ENCODE measurements around the gene GRWD1.

GRCh38 chr19:48496959-48497727, 51.4 kb downstream of the GRWD1 start:
- TF ChIP-seq USF2 (IDR thresholded peaks at IDR 0.05; ENCODE audit: low read depth, low read length): no peak
- no peak for TF ChIP-seq CTCF (conservative IDR thresholded peaks at IDR 0.05; ENCODE audit: low read depth, low read length)
- no peak for TF ChIP-seq POLR2A (IDR thresholded peaks at IDR 0.05; ENCODE audit: low read depth, low read length)
- TF ChIP-seq RCOR1 (IDR thresholded peaks at IDR 0.05; ENCODE audit: insufficient replicate concordance, low read length): no peak
- no peak for TF ChIP-seq CEBPB (IDR thresholded peaks at IDR 0.05; ENCODE audit: low read depth, low read length)
- no peak for TF ChIP-seq MXI1 (IDR thresholded peaks at IDR 0.05; ENCODE audit: borderline replicate concordance, low read depth, low read length)
- no peak for TF ChIP-seq NFE2L2 (IDR thresholded peaks at IDR 0.05; ENCODE audit: low read depth, low read length)
- no peak for TF ChIP-seq BHLHE40 (IDR thresholded peaks at IDR 0.05; ENCODE audit: low read depth, low read length)
- no peak for TF ChIP-seq RFX5 (IDR thresholded peaks at IDR 0.05; ENCODE audit: low read depth, low read length)
- no peak for TF ChIP-seq SMC3 (IDR thresholded peaks at IDR 0.05; ENCODE audit: low read depth, low read length)
- no peak for TF ChIP-seq FOS (IDR thresholded peaks at IDR 0.05; ENCODE audit: low read depth, low read length)
- TF ChIP-seq MAZ (IDR thresholded peaks at IDR 0.05; ENCODE audit: borderline replicate concordance, low read depth, low read length): no peak
- TF ChIP-seq MAFK (IDR thresholded peaks at IDR 0.05; ENCODE audit: low read depth, low read length): no peak
- TF ChIP-seq RAD21 (IDR thresholded peaks at IDR 0.05; ENCODE audit: low read length): no peak
